Keratinocyte (primary cell): ENCODE data around the gene LRRC39. TPM values are rescaled to one million over a fixed set of nuclear protein-coding genes. Genes with fewer than 3 reads are reported as not detected.

ENCODE experiments used
- DNase-seq: peaks from one replicate; pipeline ENCODE4 v3.0.0-alpha.2; 2011; ENCODE audit warnings: low read depth, missing footprints, low spot score
- FAIRE-seq: peaks from 2 replicates; lab custom pipeline; 2011; peaks lifted over from hg19 to GRCh38; lab: Jason Lieb, UNC
- H2AFZ ChIP-seq: 2 replicates; pipeline ENCODE4 v1.6.0; 2012; ENCODE audit warnings: low read length, control low read depth, inconsistent platforms; ENCODE audit not compliant: control insufficient read depth
- H3K27ac ChIP-seq: 2 replicates; pipeline ENCODE4 v1.5.1; 2011; ENCODE audit warnings: low read length; ENCODE audit not compliant: control insufficient read depth, insufficient read depth
- H3K27me3 ChIP-seq: 3 replicates; pipeline ENCODE4 v1.6.0; 2011; ENCODE audit warnings: low read length; ENCODE audit not compliant: control insufficient read depth, insufficient read depth; ENCODE audit errors: extremely low read depth
- H3K36me3 ChIP-seq, 2 experiments: 2 replicates in 1 of 2; 3 replicates in 1 of 2; pipeline ENCODE4 v1.5.1; 2011; ENCODE audit warnings: low read length in 2 of 2, mild to moderate bottlenecking in 1 of 2; ENCODE audit not compliant: control insufficient read depth in 2 of 2, insufficient read depth in 2 of 2; ENCODE audit errors: extremely low read depth in 1 of 2
- H3K4me1 ChIP-seq: 3 replicates; pipeline ENCODE4 v1.5.1; 2011; ENCODE audit warnings: low read length; ENCODE audit not compliant: control insufficient read depth, insufficient read depth; ENCODE audit errors: extremely low read depth
- H3K4me2 ChIP-seq: 3 replicates; pipeline ENCODE4 v1.6.0; 2011; ENCODE audit warnings: low read depth, low read length; ENCODE audit not compliant: control insufficient read depth, insufficient read depth; ENCODE audit errors: extremely low read depth
- H3K4me3 ChIP-seq, 3 experiments: fragments of 200-600 bp in 1 of 3; sonication (generic) in 1 of 3; 2 replicates in 2 of 3; 3 replicates in 1 of 3; pipeline ENCODE4 v1.5.1; 2011 to 2016; ENCODE audit warnings: low read length in 3 of 3, mild to moderate bottlenecking in 3 of 3, control low read depth in 2 of 3, inconsistent platforms in 1 of 3, low read depth in 1 of 3, mixed read lengths in 1 of 3, mixed run types in 1 of 3, moderate library complexity in 1 of 3; ENCODE audit not compliant: control insufficient read depth in 2 of 3, insufficient read depth in 2 of 3; ENCODE audit errors: extremely low read depth in 1 of 3
- H3K79me2 ChIP-seq: 2 replicates; pipeline ENCODE4 v1.6.0; 2012; ENCODE audit warnings: low read length; ENCODE audit not compliant: control insufficient read depth, insufficient read depth
- H3K9ac ChIP-seq: 3 replicates; pipeline ENCODE4 v1.6.0; 2011; ENCODE audit warnings: low read length; ENCODE audit not compliant: control insufficient read depth, insufficient read depth; ENCODE audit errors: extremely low read depth
- H3K9me1 ChIP-seq: 3 replicates; pipeline ENCODE4 v1.6.0; 2011; ENCODE audit warnings: low read length; ENCODE audit not compliant: control insufficient read depth, insufficient read depth; ENCODE audit errors: extremely low read depth
- H3K9me3 ChIP-seq: 2 replicates; pipeline ENCODE4 v1.5.1; 2012; ENCODE audit warnings: low read depth, low read length; ENCODE audit not compliant: control insufficient read depth
- H4K20me1 ChIP-seq: 3 replicates; pipeline ENCODE4 v1.6.0; 2011; ENCODE audit warnings: low read length; ENCODE audit not compliant: control insufficient read depth, insufficient read depth; ENCODE audit errors: extremely low read depth
- CTCF ChIP-seq, 3 experiments: IDR thresholded peaks in 1 of 3; conservative IDR thresholded peaks in 1 of 3; optimal IDR thresholded peaks in 1 of 3; 2 replicates in 2 of 3; 3 replicates in 1 of 3; pipeline versions ENCODE3 to v1.5.1; 2011; ENCODE audit warnings: low read length in 3 of 3, mild to moderate bottlenecking in 3 of 3, moderate library complexity in 2 of 3, control low read depth in 1 of 3, inconsistent platforms in 1 of 3; ENCODE audit not compliant: insufficient read depth in 2 of 3; ENCODE audit errors: extremely low read depth in 1 of 3
- EZH2 ChIP-seq: IDR thresholded peaks from one replicate; pipeline ENCODE4 v1.6.1; 2012; ENCODE audit warnings: inconsistent platforms, mild to moderate bottlenecking, low read length, moderate library complexity
- dilution Hi-C: fragments of 300-500 bp; cut with MboI; formaldehyde crosslinking; loops from one replicate; pipeline ENCODE4 v1.7.0; 2020; ENCODE audit warnings: low sequenced_read_pairs; ENCODE audit not compliant: extremely low pct_ligation_motif_present
- polyA plus RNA-seq, 5 experiments: library from polyadenylated mRNA; depleted of rRNA in 3 of 5; stranded (reverse) in 3 of 5; stranded (forward) in 1 of 5; unstranded in 1 of 5; fragments of >200 nt; gene quantifications; 1 replicate in 1 of 5; 2 replicates in 3 of 5; 3 replicates in 1 of 5; pipeline versions ENCODE4 v1.2.1 to v1.2.3, GENCODE V29; 2011 to 2012; ENCODE audit warnings: missing spikeins in 2 of 5, low read depth in 1 of 5, low replicate concordance in 1 of 5

The LRRC39 gene
- polyA plus RNA-seq, 1 donor (not counting 4 experiments of a cell fraction or from before 2014, with no cell fraction given) = 0.88 TPM

GRCh38 chr1:100219883-100220282 lies 41.8 kb upstream of the LRRC39 start:
- H3K79me2 ChIP-seq = no peaks in the 10 kb centered on the region
- H2AFZ ChIP-seq = no peak overlapping the region
- no peaks in the 10 kb centered on the region for H3K4me1 ChIP-seq
- dilution Hi-C loops = no loop called here
- H3K9me3 ChIP-seq = no peaks in the 10 kb centered on the region
- H3K9me1 ChIP-seq = no peaks in the 10 kb centered on the region
- no peak overlapping the region for H3K27ac ChIP-seq
- DNase-seq (no peak), FAIRE-seq (no peak)
- no peaks in the 10 kb centered on the region for H4K20me1 ChIP-seq
- no peaks in the 10 kb centered on the region for H3K27me3 ChIP-seq
- peaks cover 3% of the 10 kb centered on the region in 2 experiments for H3K36me3 ChIP-seq
- TF ChIP-seq EZH2 (no peak), CTCF (optimal IDR thresholded peaks at IDR 0.05 in 1 of 3, IDR thresholded peaks at IDR 0.05 in 1 of 3, conservative IDR thresholded peaks at IDR 0.05 in 1 of 3; ENCODE audit: extremely low read depth in 1 of 3, insufficient read depth in 2 of 3, low read length in 3 of 3) (no peak)
- no peak overlapping the region for H3K4me2 ChIP-seq
- H3K9ac ChIP-seq = no peak overlapping the region
- H3K4me3 ChIP-seq = no peak overlapping the region

GRCh38 chr1:100219457-100219856 lies 41.4 kb upstream of the LRRC39 start:
- H3K4me3 ChIP-seq = no peak overlapping the region
- H3K27me3 ChIP-seq = no peaks in the 10 kb centered on the region
- no peak overlapping the region for H3K4me2 ChIP-seq
- no peak for TF ChIP-seq CTCF (optimal IDR thresholded peaks at IDR 0.05 in 1 of 3, IDR thresholded peaks at IDR 0.05 in 1 of 3, conservative IDR thresholded peaks at IDR 0.05 in 1 of 3; ENCODE audit: extremely low read depth in 1 of 3, insufficient read depth in 2 of 3, low read length in 3 of 3)
- no peak for TF ChIP-seq EZH2
- H3K9me1 ChIP-seq = no peaks in the 10 kb centered on the region
- no peaks in the 10 kb centered on the region for H3K4me1 ChIP-seq
- no peaks in the 10 kb centered on the region for H3K79me2 ChIP-seq
- DNase-seq (no peak), FAIRE-seq (no peak)
- H4K20me1 ChIP-seq = no peaks in the 10 kb centered on the region
- no peak overlapping the region for H3K9ac ChIP-seq
- dilution Hi-C loops = no loop called here
- no peak overlapping the region for H3K27ac ChIP-seq
- H2AFZ ChIP-seq = no peak overlapping the region
- H3K36me3 ChIP-seq = peaks cover 4 to 5% of the 10 kb centered on the region in 2 experiments
- no peaks in the 10 kb centered on the region for H3K9me3 ChIP-seq
